GM12872 (cell line): ENCODE measurements around the gene PROX1.

Experiments used
- TF ChIP-seq, protein P1 (sequence below): IDR thresholded peaks from 3 replicates; pipeline ENCODE4 v1.5.1; 2011; ENCODE audit warnings: low read depth, mild to moderate bottlenecking, low read length, moderate library complexity; ENCODE audit not compliant: insufficient read depth

The PROX1 gene

DNA sequence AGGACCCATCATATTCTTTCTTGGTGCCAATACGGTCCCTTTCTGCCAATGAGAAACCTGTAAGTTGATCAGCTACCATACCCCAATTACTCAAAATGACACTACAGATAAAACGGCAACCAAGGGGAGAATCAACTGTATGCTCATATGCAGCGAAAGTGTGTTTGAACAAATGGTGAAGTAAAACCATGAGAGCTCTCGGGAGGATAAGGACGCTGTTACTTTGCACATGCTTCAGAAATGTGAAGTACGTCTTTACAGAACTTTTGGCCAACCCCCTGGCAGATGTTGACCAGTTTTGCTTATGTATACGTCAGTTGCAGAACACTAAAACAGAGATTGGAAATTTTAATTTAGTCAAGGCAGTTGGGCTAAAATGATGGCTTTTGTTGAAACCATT lies 79.6 kb downstream of the PROX1 start:
- TF ChIP-seq, protein P1, sequence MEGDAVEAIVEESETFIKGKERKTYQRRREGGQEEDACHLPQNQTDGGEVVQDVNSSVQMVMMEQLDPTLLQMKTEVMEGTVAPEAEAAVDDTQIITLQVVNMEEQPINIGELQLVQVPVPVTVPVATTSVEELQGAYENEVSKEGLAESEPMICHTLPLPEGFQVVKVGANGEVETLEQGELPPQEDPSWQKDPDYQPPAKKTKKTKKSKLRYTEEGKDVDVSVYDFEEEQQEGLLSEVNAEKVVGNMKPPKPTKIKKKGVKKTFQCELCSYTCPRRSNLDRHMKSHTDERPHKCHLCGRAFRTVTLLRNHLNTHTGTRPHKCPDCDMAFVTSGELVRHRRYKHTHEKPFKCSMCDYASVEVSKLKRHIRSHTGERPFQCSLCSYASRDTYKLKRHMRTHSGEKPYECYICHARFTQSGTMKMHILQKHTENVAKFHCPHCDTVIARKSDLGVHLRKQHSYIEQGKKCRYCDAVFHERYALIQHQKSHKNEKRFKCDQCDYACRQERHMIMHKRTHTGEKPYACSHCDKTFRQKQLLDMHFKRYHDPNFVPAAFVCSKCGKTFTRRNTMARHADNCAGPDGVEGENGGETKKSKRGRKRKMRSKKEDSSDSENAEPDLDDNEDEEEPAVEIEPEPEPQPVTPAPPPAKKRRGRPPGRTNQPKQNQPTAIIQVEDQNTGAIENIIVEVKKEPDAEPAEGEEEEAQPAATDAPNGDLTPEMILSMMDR: no peak

- TF ChIP-seq, protein P1: no peak
Measured at GRCh38 chr1:214067853-214068703, 80.3 kb downstream of the PROX1 start.

DNA sequence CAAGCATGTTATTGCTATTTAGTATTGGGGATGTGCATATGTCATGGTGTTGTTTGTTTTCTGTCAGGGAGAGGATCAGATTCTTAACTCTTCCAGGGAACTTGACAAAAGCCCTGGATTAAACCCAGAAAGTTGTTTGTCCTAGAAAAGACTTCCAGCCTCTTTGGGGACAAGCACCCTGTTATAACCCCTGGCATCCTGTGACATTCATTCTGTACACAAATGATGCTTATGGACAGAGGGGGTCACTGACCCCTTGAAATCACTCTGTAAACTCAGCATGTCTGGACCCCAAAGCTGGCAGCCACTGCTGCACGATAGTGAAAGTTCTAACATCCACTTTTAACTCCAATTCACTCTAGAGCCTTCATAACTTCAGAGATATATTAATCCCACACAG lies 81.2 kb downstream of the PROX1 start:
- TF ChIP-seq, protein P1: no peak

- TF ChIP-seq, protein P1: no peak
Measured at GRCh38 chr1:214071469-214071868, 83.7 kb downstream of the PROX1 start.

- TF ChIP-seq, protein P1: no peak
Measured at GRCh38 chr1:214072426-214073157, 84.8 kb downstream of the PROX1 start.

- TF ChIP-seq, protein P1: no peak
Measured at GRCh38 chr1:214074477-214074876, 86.7 kb downstream of the PROX1 start.

- TF ChIP-seq, protein P1: no peak
Measured at GRCh38 chr1:214075305-214075998, 87.7 kb downstream of the PROX1 start.
